GM12878 (cell line): ENCODE results near the gene PARP16. TPM values are rescaled to one million over a fixed set of nuclear protein-coding genes. Genes with fewer than 3 reads are reported as not detected.

ENCODE experiments used
- ATAC-seq: fragments of 200-7000 bp; cut with Tn5 transposase; 3 replicates; pipeline ENCODE4 v1.9.1; 2020; ENCODE audit warnings: mild to moderate bottlenecking, moderate library complexity
- BruUV-seq: library from RNA; stranded (reverse); fragments of 400-500 nt; replicated peaks from 2 replicates; lab custom pipeline; 2021; lab: Mats Ljungman, UMichigan
- CTCF ChIA-PET: fragments of 300-600 bp; sonication (Branson Sonifier 250); formaldehyde crosslinking; extraction: SDS; loops from one replicate; lab custom pipeline; 2021; ENCODE audit warnings: inconsistent platforms; lab: Yijun Ruan, JAX
- POLR2A ChIA-PET: fragments of 350-600 bp; formaldehyde crosslinking; extraction: SDS; loops from one replicate; lab custom pipeline; 2021; ENCODE audit warnings: inconsistent platforms; lab: Charles Lee
- RAD21 ChIA-PET: fragments of 300-600 bp; sonication (Branson Sonifier 250); formaldehyde crosslinking; loops from one replicate; lab custom pipeline; 2023; ENCODE audit warnings: antibody characterized with exemption; ENCODE audit not compliant: unreplicated experiment; lab: Charles Lee
- SMC1A ChIA-PET: fragments of 300-600 bp; sonication (Branson Sonifier 250); formaldehyde crosslinking; loops from one replicate; lab custom pipeline; 2023; ENCODE audit not compliant: unreplicated experiment, uncharacterized antibody; lab: Charles Lee
- DNase-seq: peaks from one replicate; pipeline ENCODE4 v3.0.0-alpha.2; 2011; ENCODE audit warnings: low read depth, low spot score
- FAIRE-seq: peaks from 3 replicates; lab custom pipeline; 2011; peaks lifted over from hg19 to GRCh38; lab: Jason Lieb, UNC
- H2AFZ ChIP-seq: 2 replicates; pipeline ENCODE4 v1.6.0; 2011; ENCODE audit warnings: low read depth, low read length, control low read depth; ENCODE audit not compliant: control insufficient read depth
- H3K27ac ChIP-seq: 2 replicates; pipeline ENCODE4 v1.5.1; 2011; ENCODE audit warnings: control low read depth; ENCODE audit not compliant: control insufficient read depth, insufficient read depth
- H3K27me3 ChIP-seq, 2 experiments: replicated peaks in 1 of 2; 2 replicates each; pipeline versions ENCODE4 v1.6.0 to v1.6.1; 2011; ENCODE audit warnings: low read length in 1 of 2; ENCODE audit not compliant: control insufficient read depth in 2 of 2, insufficient read depth in 2 of 2
- H3K36me3 ChIP-seq, 2 experiments: 2 replicates each; pipeline ENCODE4 v1.5.1; 2011; ENCODE audit warnings: low read length in 1 of 2; ENCODE audit not compliant: control insufficient read depth in 2 of 2, insufficient read depth in 2 of 2
- H3K4me1 ChIP-seq: 2 replicates; pipeline ENCODE4 v1.6.1; 2011; ENCODE audit warnings: mild to moderate bottlenecking, low read length, moderate library complexity, mixed read lengths; ENCODE audit not compliant: control insufficient read depth, insufficient read depth
- H3K4me2 ChIP-seq: 2 replicates; pipeline ENCODE4 v1.6.0; 2011; ENCODE audit warnings: control low read depth; ENCODE audit not compliant: control insufficient read depth, insufficient read depth
- H3K4me3 ChIP-seq: fragments of 200-600 bp; sonication (generic); 2 replicates; pipeline ENCODE4 v1.5.1; 2016
- H3K79me2 ChIP-seq: 2 replicates; pipeline ENCODE4 v1.6.0; 2011; ENCODE audit warnings: low read length; ENCODE audit not compliant: control insufficient read depth, insufficient read depth
- H3K9ac ChIP-seq: 2 replicates; pipeline ENCODE4 v1.8.0; 2011; ENCODE audit warnings: low read length, control low read depth, mixed read lengths; ENCODE audit not compliant: control insufficient read depth, insufficient read depth
- H3K9me3 ChIP-seq: replicated peaks from 3 replicates; pipeline ENCODE4 v1.5.1; 2011; ENCODE audit warnings: mild to moderate bottlenecking, low read length; ENCODE audit not compliant: control insufficient read depth, insufficient read depth
- H4K20me1 ChIP-seq: 2 replicates; pipeline ENCODE4 v1.6.0; 2011; ENCODE audit not compliant: control insufficient read depth, insufficient read depth
- CEBPB ChIP-seq, 2 experiments: fragments of 150-350 bp in 1 of 2; IDR thresholded peaks; 2 replicates each; pipeline ENCODE4 v1.6.1; 2012 to 2014; ENCODE audit warnings: low read depth in 2 of 2, low read length in 2 of 2, borderline replicate concordance in 1 of 2, inconsistent platforms in 1 of 2
- EZH2 ChIP-seq: IDR thresholded peaks from 2 replicates; pipeline ENCODE4 v1.6.1; 2012; ENCODE audit warnings: low read depth, mild to moderate bottlenecking, control low read depth, inconsistent platforms, low read length, borderline replicate concordance; ENCODE audit not compliant: control insufficient read depth
- KDM1A ChIP-seq: fragments of 200-600 bp; sonication (generic); IDR thresholded peaks from 2 replicates; pipeline ENCODE4 v1.6.1; 2016; ENCODE audit warnings: borderline replicate concordance
- NKRF ChIP-seq: fragments of 450-650 bp; conservative IDR thresholded peaks from 2 replicates; pipeline ENCODE4 v1.6.1; 2017; ENCODE audit warnings: mild to moderate bottlenecking, moderate library complexity
- PAX5 ChIP-seq: IDR thresholded peaks from 2 replicates; pipeline ENCODE4 v1.6.1; 2011; ENCODE audit warnings: low read depth, low read length, borderline replicate concordance
- RUNX3 ChIP-seq: IDR thresholded peaks from 2 replicates; pipeline ENCODE4 v1.6.1; 2012; ENCODE audit warnings: low read length, inconsistent platforms
- SIN3A ChIP-seq: IDR thresholded peaks from 2 replicates; pipeline ENCODE4 v1.6.1; 2012; ENCODE audit warnings: low read depth, low read length, improper control_type of control experiment
- SMARCA5 ChIP-seq: fragments of 450-650 bp; IDR thresholded peaks from 2 replicates; pipeline ENCODE4 v1.6.1; 2017; ENCODE audit warnings: mild to moderate bottlenecking
- ZBED1 ChIP-seq: IDR thresholded peaks from 2 replicates; pipeline ENCODE4 v1.6.1; 2016; ENCODE audit warnings: borderline replicate concordance
- WGBS: methylation state at CpG from one replicate; pipeline ENCODE4 v1.1.6; 2016; ENCODE audit warnings: low lambda C conversion rate; ENCODE audit not compliant: insufficient replicate concordance, insufficient coverage; ENCODE audit errors: missing lambda C conversion rate; 5-methylcytosine and 5-hydroxymethylcytosine counted together
- in situ Hi-C: fragments of 300-500 bp; cut with MboI; formaldehyde crosslinking; loops from 9 replicates; pipeline ENCODE4 v1.14.3; 2018; ENCODE audit warnings: mixed read lengths
- intact Hi-C: fragments of 100-400 bp; cut with micrococcal nuclease; formaldehyde crosslinking; loops from one replicate; pipeline ENCODE4 v1.14.2; 2022; ENCODE audit not compliant: unreplicated experiment
- polyA plus RNA-seq, 11 experiments: library from polyadenylated mRNA; depleted of rRNA in 4 of 11; unstranded in 6 of 11; stranded (reverse) in 5 of 11; fragments of >200 nt; fragmentation: Nextera tagmentation in 4 of 11; fragmentation: Illumina TruSeq in 1 of 11; extraction: Ambion mirVana in 4 of 11; extraction: Trizol in 1 of 11; gene quantifications; 1 replicate in 1 of 11; 2 replicates in 10 of 11; pipeline versions ENCODE4 v1.2.1 to v1.2.3, GENCODE V29; 2011 to 2016; ENCODE audit warnings: inconsistent platforms in 2 of 11, missing spikeins in 2 of 11, low read depth in 1 of 11
- total RNA-seq, 4 experiments: library from RNA; depleted of rRNA in 3 of 4; stranded (reverse); fragments of >200 nt in 3 of 4; fragmentation: Illumina TruSeq in 1 of 4; extraction: Trizol in 1 of 4; gene quantifications; 2 replicates each; pipeline versions ENCODE4 v1.2.1 to v1.2.3, GENCODE V29; 2013 to 2021
- TF ChIP-seq, protein P1 (sequence below): fragments of 450-650 bp; IDR thresholded peaks from 2 replicates; pipeline ENCODE4 v1.6.1; 2017; ENCODE audit warnings: borderline replicate concordance
- TF ChIP-seq, protein P2 (sequence below): IDR thresholded peaks from 2 replicates; pipeline ENCODE4 v1.6.1; 2011; ENCODE audit warnings: borderline replicate concordance, low read depth, mild to moderate bottlenecking, moderate library complexity, mixed read lengths, low read length; ENCODE audit not compliant: insufficient read depth; ENCODE audit errors: extremely low read length
- TF ChIP-seq, protein P3 (sequence below): IDR thresholded peaks from 2 replicates; pipeline ENCODE4 v1.6.1; 2012; ENCODE audit warnings: low read depth, low read length, improper control_type of control experiment

The PARP16 gene
- total and polyA plus RNA-seq, 10 of the 15 experiments (the other 5 are each of a cell fraction or from before 2014, with no cell fraction given): 4.9 to 15.7 (median 9.9) TPM

GRCh38 chr15:65286704-65287519, at the start of gene PARP16 (continued):
- TF ChIP-seq NKRF: peak; percentile 71

DNA sequence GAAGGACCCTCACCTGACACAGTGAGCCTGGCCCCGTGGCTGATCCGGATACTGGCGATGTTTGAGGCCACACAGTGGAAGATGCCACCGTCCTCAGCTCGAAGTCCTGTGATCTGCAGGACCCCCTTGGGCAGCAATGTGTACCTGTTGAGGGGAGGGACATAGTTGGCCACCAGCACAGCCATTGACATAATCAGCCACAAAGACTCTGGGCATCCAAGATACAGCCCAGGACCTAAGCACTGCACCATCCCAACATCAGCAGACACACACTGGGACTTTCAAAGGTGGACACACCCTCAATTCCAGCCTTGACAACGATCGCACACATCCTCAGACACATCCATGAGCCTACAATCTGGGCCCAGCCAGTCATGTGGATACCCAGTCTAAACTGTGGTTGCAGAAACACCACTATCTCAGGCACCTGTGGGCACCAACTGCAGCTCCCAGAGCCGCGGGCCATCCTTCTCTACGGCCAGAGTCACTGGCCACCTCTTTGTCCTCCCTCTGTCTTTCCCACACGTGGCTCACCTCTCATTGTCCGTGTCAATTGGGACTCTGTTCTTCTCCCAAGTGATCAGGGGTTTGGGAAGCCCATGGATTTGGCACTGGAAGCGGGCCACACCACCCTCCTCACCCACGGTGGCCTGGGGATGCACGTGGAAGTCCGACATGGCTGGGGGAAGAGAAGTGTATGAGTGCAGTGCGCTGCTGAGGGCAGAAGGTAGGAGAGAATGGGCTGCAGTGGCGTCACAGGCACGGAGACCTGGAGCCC, 48.8 kb upstream of the PARP16 start:
- Histone ChIP-seq H3K4me2 (no peak overlapping the region), H4K20me1 (no peaks in the 10 kb centered on the region), H3K36me3 (no peaks in the 10 kb centered on the region), H3K27ac (no peak overlapping the region), H3K4me3 (no peak overlapping the region), H3K4me1 (peaks cover 6% of the 10 kb centered on the region), H3K9ac (no peak overlapping the region), H3K9me3 (no peaks in the 10 kb centered on the region), H3K79me2 (no peaks in the 10 kb centered on the region), H2AFZ (no peak overlapping the region), H3K27me3 (no peaks in the 10 kb centered on the region; a peak in 1 of 4 replicates)
- no peak for ATAC-seq
- no peak for DNase-seq
- 45% methylated on average over 19 of the region's 19 CpGs for WGBS
- no TSS peak for BruUV-seq
- ChIA-PET CTCF (interaction anchor here (0.7 to 1.3 kb wide), 3 partner anchors 14 to 50 kb away, joined by 3 to 7 read pairs (median 3); no protein-coding TSS in a partner anchor), RAD21 (no interaction called here), POLR2A (no interaction called here), SMC1A (no interaction called here)
- intact Hi-C loops: no loop called here
- no peak for FAIRE-seq
- TF ChIP-seq, protein P1, sequence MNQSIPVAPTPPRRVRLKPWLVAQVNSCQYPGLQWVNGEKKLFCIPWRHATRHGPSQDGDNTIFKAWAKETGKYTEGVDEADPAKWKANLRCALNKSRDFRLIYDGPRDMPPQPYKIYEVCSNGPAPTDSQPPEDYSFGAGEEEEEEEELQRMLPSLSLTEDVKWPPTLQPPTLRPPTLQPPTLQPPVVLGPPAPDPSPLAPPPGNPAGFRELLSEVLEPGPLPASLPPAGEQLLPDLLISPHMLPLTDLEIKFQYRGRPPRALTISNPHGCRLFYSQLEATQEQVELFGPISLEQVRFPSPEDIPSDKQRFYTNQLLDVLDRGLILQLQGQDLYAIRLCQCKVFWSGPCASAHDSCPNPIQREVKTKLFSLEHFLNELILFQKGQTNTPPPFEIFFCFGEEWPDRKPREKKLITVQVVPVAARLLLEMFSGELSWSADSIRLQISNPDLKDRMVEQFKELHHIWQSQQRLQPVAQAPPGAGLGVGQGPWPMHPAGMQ: no peak
- TF ChIP-seq KDM1A: no peak
- TF ChIP-seq PAX5: no peak
- TF ChIP-seq, protein P2, sequence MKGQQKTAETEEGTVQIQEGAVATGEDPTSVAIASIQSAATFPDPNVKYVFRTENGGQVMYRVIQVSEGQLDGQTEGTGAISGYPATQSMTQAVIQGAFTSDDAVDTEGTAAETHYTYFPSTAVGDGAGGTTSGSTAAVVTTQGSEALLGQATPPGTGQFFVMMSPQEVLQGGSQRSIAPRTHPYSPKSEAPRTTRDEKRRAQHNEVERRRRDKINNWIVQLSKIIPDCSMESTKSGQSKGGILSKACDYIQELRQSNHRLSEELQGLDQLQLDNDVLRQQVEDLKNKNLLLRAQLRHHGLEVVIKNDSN: no peak
- no peak for TF ChIP-seq SIN3A
- no peak for TF ChIP-seq ZBED1
- no peak for TF ChIP-seq CEBPB (IDR thresholded peaks at IDR 0.05; ENCODE audit: borderline replicate concordance in 1 of 2, low read depth in 2 of 2, low read length in 2 of 2)
- no peak for TF ChIP-seq RUNX3
- TF ChIP-seq EZH2: no peak
- TF ChIP-seq, protein P3, sequence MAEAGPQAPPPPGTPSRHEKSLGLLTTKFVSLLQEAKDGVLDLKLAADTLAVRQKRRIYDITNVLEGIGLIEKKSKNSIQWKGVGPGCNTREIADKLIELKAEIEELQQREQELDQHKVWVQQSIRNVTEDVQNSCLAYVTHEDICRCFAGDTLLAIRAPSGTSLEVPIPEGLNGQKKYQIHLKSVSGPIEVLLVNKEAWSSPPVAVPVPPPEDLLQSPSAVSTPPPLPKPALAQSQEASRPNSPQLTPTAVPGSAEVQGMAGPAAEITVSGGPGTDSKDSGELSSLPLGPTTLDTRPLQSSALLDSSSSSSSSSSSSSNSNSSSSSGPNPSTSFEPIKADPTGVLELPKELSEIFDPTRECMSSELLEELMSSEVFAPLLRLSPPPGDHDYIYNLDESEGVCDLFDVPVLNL: no peak
- TF ChIP-seq SMARCA5: no peak
- in situ Hi-C loops: no loop called here
